GM10248 (cell line): ENCODE results near the gene IL1RAPL2.

Source experiments
- CTCF ChIA-PET: fragments of 300-600 bp; sonication (Branson Sonifier 250); formaldehyde crosslinking; extraction: SDS; loops from one replicate; lab custom pipeline; 2021; ENCODE audit warnings: antibody characterized with exemption; lab: Yijun Ruan, JAX
- POLR2A ChIA-PET: fragments of 350-650 bp; sonication (Branson Sonifier 250); formaldehyde crosslinking; extraction: SDS; loops from one replicate; lab custom pipeline; 2020; ENCODE audit warnings: antibody characterized with exemption; lab: Yijun Ruan, JAX
- DNase-seq: peaks from one replicate; pipeline ENCODE4 v3.0.0; 2012; ENCODE audit errors: extremely low spot score
- CTCF ChIP-seq: IDR thresholded peaks from 2 replicates; pipeline ENCODE4 v1.5.1; 2012; ENCODE audit warnings: mild to moderate bottlenecking, low read depth; ENCODE audit errors: extremely low read depth, missing control alignments, control extremely low read depth

The IL1RAPL2 gene

GRCh38 chrX:105266456-105266855 lies 700.5 kb downstream of the IL1RAPL2 start:
- TF ChIP-seq CTCF: no peak
- no peak for DNase-seq
- ChIA-PET POLR2A (no interaction called here), CTCF (no interaction called here)

GRCh38 chrX:105267167-105267566 lies 701.2 kb downstream of the IL1RAPL2 start:
- POLR2A ChIA-PET: no interaction called here
- no peak for DNase-seq
- CTCF ChIA-PET: no interaction called here
- TF ChIP-seq CTCF: no peak

GRCh38 chrX:105269386-105269785 lies 703.4 kb downstream of the IL1RAPL2 start:
- POLR2A ChIA-PET: no interaction called here
- CTCF ChIA-PET: no interaction called here
- DNase-seq: no peak
- no peak for TF ChIP-seq CTCF

GRCh38 chrX:105273326-105273725 lies 707.3 kb downstream of the IL1RAPL2 start:
- ChIA-PET POLR2A (no interaction called here), CTCF (interaction anchor here (1.2 kb wide), 1 partner anchor 10 kb away, joined by 3 read pairs; no protein-coding TSS in a partner anchor)
- no peak for DNase-seq
- TF ChIP-seq CTCF: no peak

- no peak for DNase-seq
- POLR2A ChIA-PET: no interaction called here
- CTCF ChIA-PET: interaction anchor here (1.2 kb wide), 1 partner anchor 9 kb away, joined by 3 read pairs; no protein-coding TSS in a partner anchor
- TF ChIP-seq CTCF: no peak
These were observed 708.1 kb downstream of the IL1RAPL2 start for GRCh38 chrX:105274091-105274490.

GRCh38 chrX:105277132-105277531 lies 711.1 kb downstream of the IL1RAPL2 start:
- DNase-seq: no peak
- TF ChIP-seq CTCF: no peak
- CTCF ChIA-PET: no interaction called here
- POLR2A ChIA-PET: no interaction called here

- POLR2A ChIA-PET: no interaction called here
- DNase-seq: no peak
- TF ChIP-seq CTCF: no peak
- CTCF ChIA-PET: no interaction called here
These were observed 716.1 kb downstream of the IL1RAPL2 start for GRCh38 chrX:105282077-105282476.
